ENCODE measurements around the gene DLG2.

The DLG2 gene

DNA sequence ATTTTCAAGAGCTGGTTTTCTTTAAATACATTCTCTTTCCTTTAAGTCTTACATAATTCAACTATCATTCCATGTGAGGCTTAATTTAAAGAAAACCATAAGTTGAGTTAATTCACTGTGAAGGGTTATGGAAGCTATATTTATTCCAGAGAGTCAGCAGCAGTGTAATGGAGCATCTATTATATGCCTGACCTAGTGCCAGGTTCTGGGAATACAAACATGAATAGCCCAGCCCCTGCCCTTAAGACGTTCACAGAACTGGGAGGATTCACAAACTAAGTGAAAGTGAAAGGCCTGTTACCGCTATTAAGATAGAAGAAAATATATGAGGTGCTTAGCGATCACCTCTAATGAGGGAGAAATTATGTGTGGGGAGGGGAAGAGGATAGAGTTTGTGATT is 1932.1 kb downstream of the DLG2 start:
- TF ChIP-seq, protein P1, sequence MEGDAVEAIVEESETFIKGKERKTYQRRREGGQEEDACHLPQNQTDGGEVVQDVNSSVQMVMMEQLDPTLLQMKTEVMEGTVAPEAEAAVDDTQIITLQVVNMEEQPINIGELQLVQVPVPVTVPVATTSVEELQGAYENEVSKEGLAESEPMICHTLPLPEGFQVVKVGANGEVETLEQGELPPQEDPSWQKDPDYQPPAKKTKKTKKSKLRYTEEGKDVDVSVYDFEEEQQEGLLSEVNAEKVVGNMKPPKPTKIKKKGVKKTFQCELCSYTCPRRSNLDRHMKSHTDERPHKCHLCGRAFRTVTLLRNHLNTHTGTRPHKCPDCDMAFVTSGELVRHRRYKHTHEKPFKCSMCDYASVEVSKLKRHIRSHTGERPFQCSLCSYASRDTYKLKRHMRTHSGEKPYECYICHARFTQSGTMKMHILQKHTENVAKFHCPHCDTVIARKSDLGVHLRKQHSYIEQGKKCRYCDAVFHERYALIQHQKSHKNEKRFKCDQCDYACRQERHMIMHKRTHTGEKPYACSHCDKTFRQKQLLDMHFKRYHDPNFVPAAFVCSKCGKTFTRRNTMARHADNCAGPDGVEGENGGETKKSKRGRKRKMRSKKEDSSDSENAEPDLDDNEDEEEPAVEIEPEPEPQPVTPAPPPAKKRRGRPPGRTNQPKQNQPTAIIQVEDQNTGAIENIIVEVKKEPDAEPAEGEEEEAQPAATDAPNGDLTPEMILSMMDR (IDR thresholded peaks at IDR 0.05; ENCODE audit: control insufficient read depth, extremely low read depth, insufficient read depth) = no peak
- H3K4me3 ChIP-seq (ENCODE audit: low read depth, low read length) = no peak overlapping the region
- no peak for DNase-seq (ENCODE audit: low read depth)

DNA sequence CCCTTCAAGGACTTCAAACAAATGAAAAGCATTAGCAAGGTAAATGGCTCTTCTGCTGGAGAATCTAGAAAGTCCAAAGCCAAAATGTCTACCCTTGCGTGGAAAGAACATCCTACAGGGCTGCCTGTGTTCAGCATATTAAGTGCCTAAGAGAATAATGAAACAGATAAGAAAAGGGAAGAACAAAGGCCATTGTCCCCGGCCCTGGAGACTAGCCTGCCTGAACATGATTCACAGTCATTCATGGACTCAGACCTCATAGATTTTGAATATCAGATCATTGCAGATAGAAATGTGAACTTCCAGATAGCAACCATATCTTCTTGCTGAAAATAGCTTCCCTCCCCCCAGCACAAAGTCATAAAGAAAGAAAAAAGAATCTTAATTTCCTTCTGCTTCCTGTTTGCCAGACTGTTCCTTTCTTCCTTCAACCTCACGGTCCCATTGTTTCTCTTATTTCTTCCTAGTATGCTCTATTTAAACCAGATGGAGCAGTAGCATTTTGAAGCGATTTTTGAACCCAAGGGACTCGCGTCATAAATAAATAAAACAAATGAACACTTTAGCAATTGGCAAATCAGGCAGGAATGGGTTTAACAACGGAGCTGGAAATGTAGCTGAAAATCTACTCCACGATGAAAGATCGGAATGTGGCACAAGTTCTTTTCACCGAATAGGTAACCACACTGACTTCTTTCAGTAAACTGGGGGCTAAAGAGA is 1932.8 kb downstream of the DLG2 start:
- H3K4me3 ChIP-seq (ENCODE audit: low read depth, low read length) = no peak overlapping the region
- TF ChIP-seq, protein P1 (IDR thresholded peaks at IDR 0.05; ENCODE audit: control insufficient read depth, extremely low read depth, insufficient read depth) = no peak
- no peak for DNase-seq (ENCODE audit: low read depth)

DNA sequence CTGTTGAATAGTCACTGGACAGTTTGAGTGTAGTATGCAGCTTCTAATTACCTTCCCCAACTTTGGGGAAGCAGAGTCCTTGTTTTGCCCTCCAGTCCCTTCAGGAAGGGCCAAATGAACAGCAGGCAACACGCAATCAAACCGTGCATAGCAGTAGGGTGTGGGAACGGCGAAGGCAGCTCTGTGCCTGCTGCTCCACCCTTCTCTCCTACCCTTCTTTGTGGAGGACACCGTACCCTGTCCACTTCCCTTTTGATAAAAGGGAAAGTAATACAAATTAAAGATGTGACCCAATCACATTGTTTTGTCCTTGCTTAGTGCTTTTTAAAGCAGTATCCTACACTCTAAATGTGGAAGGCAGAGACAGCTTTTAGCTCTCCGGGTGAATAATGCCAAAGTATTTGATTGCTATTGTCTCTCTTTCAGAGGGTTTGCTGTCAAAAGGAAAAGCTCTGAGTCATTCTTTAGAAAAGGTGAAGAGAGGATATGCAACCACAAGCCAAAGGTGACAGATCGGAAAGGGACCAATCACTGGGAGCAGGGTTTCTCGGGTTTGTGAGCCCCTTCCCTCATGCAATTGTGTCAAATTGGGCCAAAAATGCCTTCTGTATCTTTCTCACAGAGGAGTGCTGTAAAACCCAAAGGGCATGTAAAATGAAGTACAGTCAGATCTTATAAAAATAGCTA is 1933.7 kb downstream of the DLG2 start:
- TF ChIP-seq, protein P1 (IDR thresholded peaks at IDR 0.05; ENCODE audit: control insufficient read depth, extremely low read depth, insufficient read depth) = no peak
- DNase-seq (ENCODE audit: low read depth) = no peak
- H3K4me3 ChIP-seq (ENCODE audit: low read depth, low read length) = no peak overlapping the region

DNA sequence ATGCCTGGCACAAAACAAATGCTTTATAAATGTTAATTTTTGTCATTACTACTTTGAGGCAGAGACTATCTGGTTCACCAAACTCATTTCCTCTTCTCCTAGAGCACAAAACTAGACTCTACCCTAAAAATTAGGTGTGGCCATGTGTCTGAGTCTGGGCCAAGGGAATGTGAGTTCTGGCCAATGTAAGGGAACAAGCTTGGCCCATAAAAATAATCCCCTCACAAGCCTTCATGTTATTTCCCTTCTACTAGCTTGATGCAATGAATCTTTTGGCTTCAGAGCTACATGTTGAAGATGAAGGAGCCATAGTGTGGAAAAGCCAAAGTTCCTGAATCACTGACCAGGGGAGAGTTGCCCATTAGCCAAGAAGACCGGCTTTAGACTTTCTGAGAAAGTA is 1934.5 kb downstream of the DLG2 start:
- no peak for DNase-seq (ENCODE audit: low read depth)
- TF ChIP-seq, protein P1 (IDR thresholded peaks at IDR 0.05; ENCODE audit: control insufficient read depth, extremely low read depth, insufficient read depth) = no peak
- H3K4me3 ChIP-seq (ENCODE audit: low read depth, low read length) = no peak overlapping the region

DNA sequence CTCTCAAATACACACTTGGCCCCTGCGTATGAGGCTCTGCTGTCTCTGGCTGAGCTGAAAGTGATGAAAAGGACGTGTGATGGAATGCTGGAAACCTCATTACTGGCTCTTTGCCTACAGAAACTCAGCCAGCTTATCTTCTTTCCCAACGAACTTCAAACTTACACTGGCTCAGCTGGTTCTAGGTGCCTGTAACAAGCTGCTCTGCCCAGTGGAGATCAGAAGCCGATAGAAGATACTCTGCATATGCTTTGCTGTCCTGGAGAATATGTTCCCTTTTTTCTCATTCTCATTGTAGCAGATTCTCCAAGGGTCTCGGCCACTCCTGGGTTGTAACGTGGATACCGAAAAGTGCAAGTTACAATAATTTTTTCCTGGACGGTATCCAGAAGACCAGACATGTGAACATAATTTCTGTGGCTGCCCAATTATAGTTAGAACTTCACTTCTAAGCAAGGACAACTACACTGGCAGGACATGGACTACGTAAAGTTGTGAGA is 1935.6 kb downstream of the DLG2 start:
- DNase-seq (ENCODE audit: low read depth) = peak; percentile 75
- H3K4me3 ChIP-seq (ENCODE audit: low read depth, low read length) = no peak overlapping the region

DNA sequence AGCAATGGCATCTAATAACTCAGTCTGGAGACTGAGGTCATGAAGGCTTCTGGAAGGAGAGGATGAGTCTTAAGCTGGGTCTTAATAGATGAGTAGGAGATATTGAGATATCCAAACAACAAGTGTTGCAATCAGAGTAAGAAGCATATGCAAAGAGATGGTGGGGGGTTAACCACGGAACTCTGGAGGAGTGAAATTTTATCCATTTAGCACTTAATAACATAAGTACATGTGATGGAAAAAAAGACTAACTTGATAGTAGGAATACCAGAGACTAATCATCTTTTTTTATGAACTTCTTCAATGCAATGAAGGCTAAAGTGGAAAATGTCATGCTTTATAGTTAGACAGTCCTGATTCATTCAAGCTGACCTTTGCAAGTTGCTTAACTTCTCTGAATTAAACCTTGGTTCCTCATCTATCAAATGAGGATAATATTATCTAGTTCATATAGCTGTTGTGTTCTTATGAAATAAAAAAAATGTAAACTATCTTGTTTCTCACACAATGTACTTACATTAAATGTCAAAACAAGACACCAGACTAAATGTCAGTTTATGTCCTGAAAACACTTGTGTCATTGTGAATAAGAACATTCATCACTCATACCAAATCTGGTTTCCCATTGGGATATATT is 1937.9 kb downstream of the DLG2 start:
- no peak for DNase-seq (ENCODE audit: low read depth)
- no peak overlapping the region for H3K4me3 ChIP-seq (ENCODE audit: low read depth, low read length)
- TF ChIP-seq, protein P1 (IDR thresholded peaks at IDR 0.05; ENCODE audit: control insufficient read depth, extremely low read depth, insufficient read depth) = no peak

More for the DNA sequence above, 1935.6 kb downstream of the DLG2 start:
- TF ChIP-seq, protein P1 (IDR thresholded peaks at IDR 0.05; ENCODE audit: control insufficient read depth, extremely low read depth, insufficient read depth) = no peak
